ENCODE results near the gene CST9L. TPM values are rescaled to one million over a fixed set of nuclear protein-coding genes. Genes with fewer than 3 reads are reported as not detected.

CST9L gene
- total and polyA plus RNA-seq, 2 donors from 2014 or later: not detected

DNA sequence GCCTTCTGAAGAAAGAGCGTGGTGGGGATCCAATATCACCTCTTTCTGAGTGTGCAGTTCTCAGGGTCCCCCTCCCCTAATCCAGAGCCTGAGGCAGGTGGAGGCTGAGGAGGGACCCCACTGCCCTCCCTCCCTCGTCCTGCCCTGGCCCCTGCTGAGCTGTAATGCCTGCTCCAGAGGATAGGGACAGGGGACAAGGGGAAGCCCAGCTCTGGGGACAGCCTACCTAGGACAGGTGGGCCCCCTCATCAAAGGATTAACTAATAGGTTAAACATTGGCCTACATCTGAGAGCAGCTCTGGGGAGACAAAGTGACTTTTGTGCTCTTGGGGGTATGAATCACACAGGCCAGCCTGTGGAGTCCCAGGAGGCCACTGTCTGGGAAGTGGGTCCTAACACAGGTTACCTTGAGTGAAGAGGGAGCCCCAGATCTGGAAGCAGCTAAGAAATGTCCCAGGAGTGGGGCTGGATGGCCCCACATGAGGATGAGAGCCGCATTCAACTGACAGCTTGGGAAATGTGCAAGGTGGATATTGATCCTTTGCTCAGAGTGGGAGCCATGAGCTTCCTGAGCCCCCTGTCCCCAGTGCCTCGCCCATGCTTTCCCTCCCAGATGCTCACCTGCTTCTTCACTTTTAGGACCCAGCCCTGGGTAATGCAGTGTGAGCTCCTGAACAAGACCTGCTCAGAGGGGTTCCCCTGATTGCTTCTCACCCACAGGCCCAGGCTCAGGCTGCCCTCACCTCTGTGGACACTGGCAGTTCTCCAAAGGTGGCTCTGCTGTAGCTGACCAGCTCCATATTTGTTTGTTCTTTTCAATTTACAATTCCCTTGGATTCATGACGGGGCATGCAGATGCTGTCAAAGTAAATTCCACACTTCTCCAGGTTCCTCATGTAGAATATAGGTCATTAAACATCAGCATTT is 17.8 kb upstream of the CST9L start:
- Histone ChIP-seq H3K9me3 (ENCODE audit: control insufficient read depth in 2 of 3, insufficient read depth in 1 of 3, low read length in 3 of 3) (no peaks in the 10 kb centered on the region), H3K27me3 (ENCODE audit: control insufficient read depth, insufficient read depth, low read length) (no peaks in the 10 kb centered on the region)
- FAIRE-seq: no peak

GRCh38 chr20:23585449-23585807 is 17.1 kb upstream of the CST9L start:
- Histone ChIP-seq H3K4me3 (ENCODE audit: low read length in 3 of 3) (no peak overlapping the region), H3K9me3 (ENCODE audit: control insufficient read depth in 2 of 3, insufficient read depth in 1 of 3, low read length in 3 of 3) (no peaks in the 10 kb centered on the region), H3K27me3 (ENCODE audit: control insufficient read depth, insufficient read depth, low read length) (no peaks in the 10 kb centered on the region), H3K4me1 (ENCODE audit: control insufficient read depth in 2 of 3, insufficient read depth in 2 of 3, low read depth in 1 of 3, low read length in 3 of 3) (no peaks in the 10 kb centered on the region), H3K36me3 (ENCODE audit: control insufficient read depth in 2 of 3, insufficient read depth in 3 of 3, low read length in 3 of 3) (no peaks in the 10 kb centered on the region), H3K27ac (ENCODE audit: low read depth in 2 of 2, low read length in 2 of 2) (no peak overlapping the region), H3K9ac (ENCODE audit: low read length in 3 of 3) (no peak overlapping the region)
- TF ChIP-seq, protein P1, sequence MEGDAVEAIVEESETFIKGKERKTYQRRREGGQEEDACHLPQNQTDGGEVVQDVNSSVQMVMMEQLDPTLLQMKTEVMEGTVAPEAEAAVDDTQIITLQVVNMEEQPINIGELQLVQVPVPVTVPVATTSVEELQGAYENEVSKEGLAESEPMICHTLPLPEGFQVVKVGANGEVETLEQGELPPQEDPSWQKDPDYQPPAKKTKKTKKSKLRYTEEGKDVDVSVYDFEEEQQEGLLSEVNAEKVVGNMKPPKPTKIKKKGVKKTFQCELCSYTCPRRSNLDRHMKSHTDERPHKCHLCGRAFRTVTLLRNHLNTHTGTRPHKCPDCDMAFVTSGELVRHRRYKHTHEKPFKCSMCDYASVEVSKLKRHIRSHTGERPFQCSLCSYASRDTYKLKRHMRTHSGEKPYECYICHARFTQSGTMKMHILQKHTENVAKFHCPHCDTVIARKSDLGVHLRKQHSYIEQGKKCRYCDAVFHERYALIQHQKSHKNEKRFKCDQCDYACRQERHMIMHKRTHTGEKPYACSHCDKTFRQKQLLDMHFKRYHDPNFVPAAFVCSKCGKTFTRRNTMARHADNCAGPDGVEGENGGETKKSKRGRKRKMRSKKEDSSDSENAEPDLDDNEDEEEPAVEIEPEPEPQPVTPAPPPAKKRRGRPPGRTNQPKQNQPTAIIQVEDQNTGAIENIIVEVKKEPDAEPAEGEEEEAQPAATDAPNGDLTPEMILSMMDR (IDR thresholded peaks at IDR 0.05; ENCODE audit: borderline replicate concordance, extremely low read depth, insufficient read depth): no peak
- intact Hi-C loops (cut with DNase I): no loop called here
- FAIRE-seq: no peak
- no peak for DNase-seq

More for the DNA sequence above, 17.8 kb upstream of the CST9L start:
- intact Hi-C loops (cut with DNase I): no loop called here
- TF ChIP-seq, protein P1 (IDR thresholded peaks at IDR 0.05; ENCODE audit: borderline replicate concordance, extremely low read depth, insufficient read depth): no peak
- Histone ChIP-seq H3K36me3 (ENCODE audit: control insufficient read depth in 2 of 3, insufficient read depth in 3 of 3, low read length in 3 of 3) (no peaks in the 10 kb centered on the region), H3K27ac (ENCODE audit: low read depth in 2 of 2, low read length in 2 of 2) (no peak overlapping the region), H3K4me3 (ENCODE audit: low read length in 3 of 3) (no peak overlapping the region), H3K9ac (ENCODE audit: low read length in 3 of 3) (no peak overlapping the region), H3K4me1 (ENCODE audit: control insufficient read depth in 2 of 3, insufficient read depth in 2 of 3, low read depth in 1 of 3, low read length in 3 of 3) (no peaks in the 10 kb centered on the region)
- DNase-seq: no peak

DNA sequence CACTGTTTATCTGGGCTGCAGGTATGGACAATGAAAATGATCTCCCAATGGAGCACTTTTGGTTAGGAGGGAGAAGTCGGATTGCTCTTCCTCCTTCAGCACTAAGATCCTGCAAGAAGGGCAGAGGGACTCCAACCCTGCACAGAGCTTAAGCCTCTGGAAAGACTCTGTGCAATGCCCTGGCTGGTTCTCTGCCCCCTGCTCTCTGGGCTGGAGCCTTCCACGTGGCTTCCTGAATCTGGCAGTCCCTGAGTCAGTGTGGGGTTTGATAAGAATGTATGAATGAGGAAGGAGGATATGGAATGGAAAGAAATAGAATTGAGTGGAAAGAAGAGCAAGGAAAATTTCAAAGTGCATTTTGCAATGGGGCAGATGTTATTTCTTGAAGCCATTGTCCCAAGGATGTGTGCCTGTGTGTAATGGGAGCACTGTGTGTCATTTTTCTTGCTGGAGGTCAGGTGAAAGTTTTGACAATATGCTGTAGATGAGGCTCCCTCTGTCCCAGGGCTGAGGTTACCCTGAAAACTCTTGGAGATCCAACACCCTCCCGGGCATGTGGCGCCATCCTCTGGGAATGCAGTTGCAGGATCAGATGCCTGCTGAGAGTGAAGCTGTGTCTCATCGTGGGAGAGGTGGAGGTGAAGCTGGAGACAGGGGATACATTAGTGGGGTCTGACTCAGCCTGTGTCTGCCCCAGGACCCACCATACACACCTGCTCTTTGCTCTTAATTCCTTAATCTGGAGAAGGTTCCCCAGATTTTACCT is 16.3 kb upstream of the CST9L start:
- TF ChIP-seq, protein P1 (IDR thresholded peaks at IDR 0.05; ENCODE audit: borderline replicate concordance, extremely low read depth, insufficient read depth): no peak
- H3K4me3 ChIP-seq (ENCODE audit: low read length in 3 of 3): no peak overlapping the region
- DNase-seq (no peak), FAIRE-seq (no peak)
- no peaks in the 10 kb centered on the region for H3K9me3 ChIP-seq (ENCODE audit: control insufficient read depth in 2 of 3, insufficient read depth in 1 of 3, low read length in 3 of 3)
- H3K9ac ChIP-seq (ENCODE audit: low read length in 3 of 3): no peak overlapping the region
- H3K27me3 ChIP-seq (ENCODE audit: control insufficient read depth, insufficient read depth, low read length): no peaks in the 10 kb centered on the region
- no peaks in the 10 kb centered on the region for H3K36me3 ChIP-seq (ENCODE audit: control insufficient read depth in 2 of 3, insufficient read depth in 3 of 3, low read length in 3 of 3)
- H3K27ac ChIP-seq (ENCODE audit: low read depth in 2 of 2, low read length in 2 of 2): no peak overlapping the region
- no peaks in the 10 kb centered on the region for H3K4me1 ChIP-seq (ENCODE audit: control insufficient read depth in 2 of 3, insufficient read depth in 2 of 3, low read depth in 1 of 3, low read length in 3 of 3)
- intact Hi-C loops (cut with DNase I): no loop called here
